Jurkat, Clone E6-1 (cell line): Measurements from ENCODE around the gene BCAP31.
"Not testable (repeated sequence)": the region's sequence is repeated elsewhere in the genome, so short reads cannot be mapped to it uniquely, and the experiment has no call there.

Experiments used
- DNase-seq: peaks from one replicate; pipeline ENCODE4 v3.0.0-alpha.2; 2011; ENCODE audit warnings: low read depth, low spot score
- H3K4me3 ChIP-seq: 2 replicates; pipeline ENCODE4 v1.5.1; 2011; ENCODE audit warnings: mild to moderate bottlenecking, low read length, control low read depth, moderate library complexity

The BCAP31 gene

GRCh38 chrX:153738056-153738605 lies 13.9 kb upstream of the BCAP31 start:
- no peak for DNase-seq
- no peak overlapping the region for H3K4me3 ChIP-seq

GRCh38 chrX:153736871-153737441 lies 12.8 kb upstream of the BCAP31 start:
- DNase-seq: no peak
- no peak overlapping the region for H3K4me3 ChIP-seq

GRCh38 chrX:153736071-153736820 lies 12.1 kb upstream of the BCAP31 start:
- no peak overlapping the region for H3K4me3 ChIP-seq
- no peak for DNase-seq

GRCh38 chrX:153735274-153735673 lies 11.1 kb upstream of the BCAP31 start:
- no peak overlapping the region for H3K4me3 ChIP-seq
- DNase-seq: peak; percentile 26

- no peak overlapping the region for H3K4me3 ChIP-seq
- DNase-seq: no peak
These were observed 10.7 kb upstream of the BCAP31 start for GRCh38 chrX:153734871-153735270.

- no peak for DNase-seq
- no peak overlapping the region for H3K4me3 ChIP-seq
These were observed 9.6 kb upstream of the BCAP31 start for GRCh38 chrX:153733651-153734240.

- H3K4me3 ChIP-seq: no peak overlapping the region
- no peak for DNase-seq
These were observed 8.2 kb upstream of the BCAP31 start for GRCh38 chrX:153732401-153732800.

- H3K4me3 ChIP-seq: no peak overlapping the region
- DNase-seq: no peak
These were observed 7.6 kb upstream of the BCAP31 start for GRCh38 chrX:153731845-153732215.

GRCh38 chrX:153731117-153731844 lies 7.1 kb upstream of the BCAP31 start:
- no peak overlapping the region for H3K4me3 ChIP-seq
- DNase-seq: no peak

GRCh38 chrX:153730115-153730514 lies 5.9 kb upstream of the BCAP31 start:
- not testable (repeated sequence) for H3K4me3 ChIP-seq, DNase-seq

- DNase-seq: no peak
- H3K4me3 ChIP-seq: no peak overlapping the region
These were observed 4.9 kb upstream of the BCAP31 start for GRCh38 chrX:153728951-153729631.

- H3K4me3 ChIP-seq: no peak overlapping the region
- DNase-seq: no peak
These were observed 3.9 kb upstream of the BCAP31 start for GRCh38 chrX:153728095-153728494.

GRCh38 chrX:153727123-153727931 lies 3.1 kb upstream of the BCAP31 start:
- DNase-seq: no peak
- no peak overlapping the region for H3K4me3 ChIP-seq

GRCh38 chrX:153726286-153727122 lies 2.3 kb upstream of the BCAP31 start:
- DNase-seq: no peak
- no peak overlapping the region for H3K4me3 ChIP-seq

GRCh38 chrX:153725832-153726285 lies 1.7 kb upstream of the BCAP31 start:
- H3K4me3 ChIP-seq: no peak overlapping the region
- DNase-seq: no peak

GRCh38 chrX:153725039-153725831 lies 1.0 kb upstream of the BCAP31 start:
- DNase-seq: no peak

More at GRCh38 chrX:153725039-153725831, 1.0 kb upstream of the BCAP31 start:
- peak overlapping the region; percentile 52 for H3K4me3 ChIP-seq
